Stimulated activated CD8-positive, alpha-beta memory T cell treated with anti-CD3 and anti-CD28 coated beads, Interleukin-12 subunit alpha, Interleukin-12 subunit beta, amount 100 ng/mL, for 1 hour (primary cell): Measurements from ENCODE around the gene PLA2G4E.
A peak's percentile ranks its signal among the peaks of the same experiment; 100 is the strongest.

Experiments
- DNase-seq: peaks from one replicate; pipeline ENCODE4 v3.0.0-alpha.2; 2020; ENCODE audit warnings: low read depth

Gene PLA2G4E

GRCh38 chr15:41992151-41992802 lies 28.6 kb downstream of the PLA2G4E start:
- DNase-seq = no peak

- DNase-seq = no peak
Measured at GRCh38 chr15:41990691-41991090, 30.2 kb downstream of the PLA2G4E start.

DNA sequence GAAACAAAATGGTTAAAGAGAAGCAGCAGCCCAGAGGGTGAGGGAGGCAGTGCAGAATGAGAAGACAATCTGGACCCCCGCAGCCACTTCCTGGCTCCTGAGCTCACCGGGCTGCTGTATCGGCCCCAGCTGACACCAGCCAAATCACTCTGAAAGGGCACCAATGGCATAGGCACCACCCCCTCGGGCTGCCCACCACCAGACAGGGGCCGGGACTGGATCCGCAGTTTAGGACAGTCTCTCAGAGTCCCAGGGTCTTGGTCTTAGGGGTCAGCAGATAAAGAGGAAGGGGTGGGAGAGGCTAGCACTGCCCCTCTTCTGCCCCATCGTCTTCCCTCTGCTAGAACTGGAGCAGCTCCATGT lies 30.6 kb downstream of the PLA2G4E start:
- no peak for DNase-seq

DNA sequence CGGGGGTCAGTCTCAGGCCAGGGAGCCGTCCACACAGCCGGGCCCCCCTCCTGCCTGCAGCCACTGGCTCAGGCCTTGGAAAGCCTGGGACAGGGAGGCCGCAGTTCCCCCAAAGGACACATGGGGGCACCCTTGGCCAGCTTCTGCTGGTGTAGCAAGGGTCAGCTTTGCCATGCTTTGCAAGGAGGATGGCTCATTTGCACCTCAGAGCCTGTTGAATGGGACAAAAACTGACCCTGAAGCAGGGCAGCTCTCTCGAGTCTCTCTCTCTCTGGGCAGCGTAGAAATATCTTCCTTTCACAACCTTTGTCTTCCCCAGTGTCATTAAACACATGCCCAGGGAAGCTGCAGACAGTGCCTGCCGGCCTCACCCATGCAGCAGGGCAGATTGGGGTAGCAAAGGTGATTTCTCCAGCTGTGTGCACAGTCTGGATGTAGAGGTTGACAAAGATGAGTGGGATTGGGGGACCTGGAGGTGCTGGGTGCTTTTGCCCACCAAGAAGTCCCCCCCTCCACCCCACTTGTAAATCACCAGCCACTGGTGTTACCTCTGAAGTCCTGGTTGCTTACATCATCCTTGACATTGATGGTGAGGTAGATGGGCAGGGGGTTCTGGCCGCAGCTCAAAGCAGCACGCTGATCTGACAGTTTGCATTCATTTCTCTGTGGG lies 31.1 kb downstream of the PLA2G4E start:
- peak; percentile 73 for DNase-seq

- no peak for DNase-seq
Measured at GRCh38 chr15:41988896-41989572, 31.8 kb downstream of the PLA2G4E start.

- no peak for DNase-seq
Measured at GRCh38 chr15:41987925-41988275, 32.9 kb downstream of the PLA2G4E start.

DNA sequence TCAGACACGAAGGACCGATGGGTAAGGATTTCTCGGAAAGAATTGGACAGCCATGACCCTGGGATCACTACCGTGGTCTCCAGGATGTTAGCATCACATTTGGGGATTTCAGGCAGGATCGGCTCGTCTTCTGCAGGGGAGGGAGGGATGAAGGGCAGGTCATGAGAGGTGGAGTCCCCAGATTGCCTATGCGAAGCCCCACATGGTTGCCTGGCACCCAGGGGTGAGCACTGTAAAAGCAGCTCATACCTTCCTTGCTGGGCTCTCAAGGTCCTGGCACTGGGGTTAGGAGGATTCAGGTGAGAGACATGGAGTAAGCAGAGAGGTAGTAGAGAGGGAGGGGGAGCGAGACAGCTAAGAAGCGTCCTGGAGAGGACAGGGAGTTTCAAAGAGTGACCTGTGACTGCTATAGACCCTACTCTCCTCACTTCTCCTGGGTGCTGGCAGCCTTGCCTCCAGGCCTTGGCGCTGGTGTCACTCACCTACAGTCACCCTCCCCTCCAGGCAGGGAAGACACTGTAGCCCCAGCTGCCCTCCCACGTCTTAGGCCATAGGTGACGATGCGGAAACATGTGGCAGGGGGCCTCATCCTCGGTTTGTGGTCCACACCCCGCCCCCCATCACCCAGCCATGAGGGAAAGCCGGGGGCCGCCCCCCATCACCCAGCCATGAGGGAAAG lies 33.5 kb downstream of the PLA2G4E start:
- DNase-seq = no peak

- no peak for DNase-seq
Measured at GRCh38 chr15:41985236-41986160, 35.3 kb downstream of the PLA2G4E start.

DNA sequence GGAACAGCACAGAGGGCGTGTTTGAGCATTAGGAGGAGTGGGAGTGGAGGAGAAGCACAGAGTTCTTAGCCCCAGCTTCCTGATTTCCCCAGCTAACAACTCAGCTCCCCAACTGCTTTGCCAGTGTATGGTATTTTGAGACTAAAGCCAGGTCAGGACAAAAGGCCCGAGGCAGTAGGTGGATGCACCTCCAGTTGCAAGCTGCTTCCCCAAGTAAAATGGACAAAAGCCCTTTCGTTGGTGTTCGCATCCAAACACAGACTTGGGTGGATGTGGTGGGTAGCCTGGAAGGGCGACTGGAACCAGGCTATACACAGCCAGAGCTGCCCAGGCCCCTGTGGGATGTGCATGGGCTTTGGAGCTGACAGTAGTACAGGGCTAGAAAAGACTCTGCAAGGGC lies 36.2 kb downstream of the PLA2G4E start:
- no peak for DNase-seq

GRCh38 chr15:41983621-41984571 lies 36.9 kb downstream of the PLA2G4E start:
- no peak for DNase-seq

DNA sequence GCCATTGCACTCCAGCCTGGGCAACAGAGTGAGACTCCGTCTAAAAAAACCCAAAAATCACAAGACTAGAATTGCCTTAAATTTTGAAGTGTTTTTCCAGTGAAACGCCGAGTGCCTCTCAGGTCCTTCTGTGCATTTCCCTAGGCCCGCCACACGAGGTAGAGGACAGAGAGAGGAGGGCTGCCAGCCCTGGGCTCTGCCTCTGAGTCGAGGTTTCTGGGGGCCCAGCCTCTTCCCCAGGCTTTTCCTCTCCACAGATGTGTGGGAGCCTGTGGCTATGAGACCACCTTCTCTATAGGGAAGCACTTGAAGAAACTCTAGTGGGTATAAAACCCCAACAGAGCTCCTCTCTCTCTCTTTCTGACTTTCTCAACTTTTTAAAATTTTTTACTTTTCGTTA lies 37.6 kb downstream of the PLA2G4E start:
- DNase-seq = no peak

- DNase-seq = no peak
Measured at GRCh38 chr15:41982133-41982930, 38.5 kb downstream of the PLA2G4E start.

- no peak for DNase-seq
Measured at GRCh38 chr15:41981371-41982132, 39.3 kb downstream of the PLA2G4E start.

DNA sequence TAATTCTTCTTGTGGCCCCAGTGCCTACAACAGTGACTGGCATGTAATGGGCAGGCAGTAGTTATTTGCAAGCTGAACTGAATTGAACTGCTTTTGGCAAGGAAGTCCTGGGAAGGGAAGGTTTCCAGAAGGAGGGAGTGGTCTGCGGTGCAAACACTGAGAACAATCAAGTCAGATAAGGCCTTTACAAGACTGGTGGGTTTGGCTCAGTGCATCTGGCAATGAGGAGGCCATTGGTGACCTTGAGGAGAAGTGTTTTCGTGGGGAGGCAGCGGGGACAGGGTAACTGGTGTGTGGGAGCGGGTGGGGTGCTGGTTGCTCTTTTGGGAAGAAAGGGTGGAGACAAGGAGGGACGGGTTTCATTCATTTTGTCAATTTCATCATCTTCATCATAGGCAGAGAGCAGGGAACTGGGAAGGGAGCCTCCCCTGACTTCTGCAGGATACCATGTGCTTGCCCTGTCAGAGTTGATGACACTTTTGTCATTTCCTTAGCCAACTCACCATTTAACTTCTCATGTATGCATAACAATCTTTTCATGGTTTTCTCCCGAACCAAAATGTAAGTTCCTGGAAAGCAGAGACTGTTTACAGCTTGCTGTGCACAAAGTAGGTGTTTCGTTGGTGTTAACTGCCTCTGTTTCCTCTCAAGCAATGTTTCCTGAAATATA lies 40.1 kb downstream of the PLA2G4E start:
- no peak for DNase-seq

DNA sequence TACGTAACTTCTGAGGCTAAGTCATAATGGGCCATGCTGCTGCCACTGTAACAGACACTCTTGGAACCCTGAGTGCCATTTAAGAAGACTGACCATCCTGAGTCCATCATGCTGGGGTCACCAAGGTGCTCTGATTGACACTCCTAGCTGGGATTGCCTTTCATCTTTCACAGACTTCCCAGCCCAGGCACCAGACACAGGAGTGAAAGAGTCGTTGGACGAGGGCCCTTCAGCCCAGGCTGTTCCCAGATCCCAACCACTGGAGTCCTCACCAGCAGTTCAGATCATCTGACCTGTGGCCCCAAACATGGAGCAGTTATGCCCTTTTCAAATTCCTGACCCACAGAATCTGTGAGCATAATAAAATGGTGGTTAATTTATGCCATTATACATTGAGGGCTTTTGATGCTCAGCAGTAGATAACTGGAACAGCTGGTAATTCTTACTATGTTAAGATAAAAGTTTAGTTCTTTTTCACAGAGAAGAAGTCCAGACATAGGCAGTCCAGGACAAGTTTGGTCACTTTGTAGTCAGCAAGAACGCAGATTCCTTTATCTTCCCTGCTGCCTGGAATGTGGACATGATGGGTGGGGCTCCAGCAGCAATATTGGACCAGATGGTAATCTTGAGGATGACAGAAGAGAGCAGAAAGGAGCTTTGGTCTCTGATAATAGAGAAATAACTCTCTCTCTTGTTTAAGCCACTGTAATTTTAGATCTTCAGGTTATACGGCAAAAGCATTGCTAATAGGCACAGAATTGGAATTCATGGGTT lies 41.2 kb downstream of the PLA2G4E start:
- DNase-seq = no peak

DNA sequence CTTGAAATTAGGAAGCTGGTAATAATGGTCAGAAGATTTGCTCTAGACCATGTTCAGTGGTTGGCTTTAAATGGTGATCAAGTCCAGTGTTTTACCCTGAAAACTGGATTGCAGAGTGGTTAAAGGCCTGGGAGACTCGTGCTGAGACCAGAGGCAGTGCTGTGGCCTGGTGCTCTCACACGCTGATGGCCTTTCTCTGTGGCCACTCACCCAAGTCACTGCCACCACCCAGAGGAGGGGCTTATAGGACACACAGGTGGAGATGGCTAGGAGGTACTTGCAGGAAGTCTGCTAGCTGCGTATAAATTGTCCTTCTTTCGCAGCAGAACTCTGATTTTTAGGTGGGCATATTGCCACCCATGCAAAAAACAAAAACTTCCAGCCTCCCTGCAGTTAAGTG lies 42.3 kb downstream of the PLA2G4E start:
- no peak for DNase-seq

GRCh38 chr15:41977757-41978383 lies 43.0 kb downstream of the PLA2G4E start:
- no peak for DNase-seq
